ENCODE data around the gene TMUB1.

Gene TMUB1

GRCh38 chr7:151101621-151102396 is 18.5 kb upstream of the TMUB1 start:
- Histone ChIP-seq H4K20me1 (peaks cover 76 to 100% (median 90%) of the 10 kb centered on the region in 11 experiments), H3K36me3 (peaks cover 0 to 83% (median 4%) of the 10 kb centered on the region in 11 experiments; a peak in 10 of 22 replicates), H3K9ac (peak overlapping the region in 4 of 11 experiments; percentile 13 to 47 (median 26); a peak in 7 of 22 replicates), H3K4me2 (peak overlapping the region in 2 of 11 experiments; percentile 5 to 29; a peak in 1 of 22 replicates), H3K27me3 (no peaks in the 10 kb centered on the region), H3K4me1 (peaks cover 27 to 64% (median 47%) of the 10 kb centered on the region in 10 experiments), H3K27ac (peak overlapping the region in 1 of 11 experiments; percentile 10; a peak in 2 of 22 replicates), H3K4me3 (no peak overlapping the region), H3K9me3 (replicated peaks in 1 of 11) (no peaks in the 10 kb centered on the region)
- TF ChIP-seq Cebpa-rat (IDR thresholded peaks at IDR 0.05): no peak

DNA sequence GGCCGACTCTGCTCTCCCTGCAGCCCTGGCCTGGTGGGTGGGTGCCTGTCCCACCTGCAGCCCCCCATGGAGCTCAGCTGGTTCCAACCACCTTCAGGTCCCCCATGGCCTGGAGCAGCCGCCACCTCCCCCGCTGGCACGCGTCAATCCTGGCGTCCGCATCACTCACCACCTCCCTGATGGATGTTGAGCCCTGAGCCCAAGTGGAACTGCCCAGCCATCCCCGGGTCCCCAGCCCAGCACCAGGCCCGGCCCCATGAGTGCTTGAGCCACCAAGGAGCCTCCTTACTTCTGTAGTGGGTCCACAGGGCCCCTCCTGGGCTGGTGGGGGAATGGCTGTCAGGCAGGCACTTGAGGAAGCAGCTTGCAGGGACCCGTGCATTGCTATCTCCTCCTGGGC is 17.6 kb upstream of the TMUB1 start:
- Histone ChIP-seq H4K20me1 (peaks cover 75 to 100% (median 87%) of the 10 kb centered on the region in 11 experiments), H3K4me1 (peaks cover 30 to 69% (median 53%) of the 10 kb centered on the region in 10 experiments)

DNA sequence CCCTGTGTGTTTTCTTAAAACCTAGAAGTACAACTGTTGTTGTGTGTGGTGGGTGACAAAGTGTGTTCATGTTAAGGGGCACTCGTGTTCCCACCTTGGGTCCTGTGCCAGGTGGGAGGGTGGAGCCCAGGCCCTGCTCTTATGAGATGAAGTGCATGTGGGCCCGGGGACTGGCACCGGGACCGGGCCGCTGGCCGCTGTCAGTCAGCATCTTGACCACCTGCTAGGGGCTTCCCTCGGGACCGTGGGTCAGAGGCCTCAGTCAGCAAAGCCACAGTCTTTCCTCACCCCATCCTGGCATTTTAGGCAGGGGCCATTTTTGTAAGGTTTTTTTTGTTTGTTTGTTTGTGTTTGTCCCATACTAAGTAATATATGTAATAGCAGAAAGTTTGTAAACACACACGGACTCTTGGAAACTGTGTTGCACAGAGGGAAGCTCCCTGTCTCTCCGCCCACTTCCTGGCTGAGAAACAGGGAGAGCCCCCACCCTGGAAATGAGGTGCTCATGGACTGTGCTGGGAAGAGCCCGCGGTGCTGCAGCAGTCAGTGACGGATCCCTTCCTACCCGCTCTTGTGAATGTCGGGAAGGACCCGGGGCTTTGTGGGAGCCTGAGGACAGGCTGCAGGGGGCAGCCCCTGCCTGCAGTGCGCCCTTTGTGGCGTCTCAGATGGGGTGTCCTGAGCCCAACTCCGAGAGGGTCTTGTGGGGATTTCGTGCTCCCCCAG is 16.4 kb upstream of the TMUB1 start:
- no peak overlapping the region; a peak in 1 of 22 replicates for H3K27ac ChIP-seq
- TF ChIP-seq Cebpa-rat (IDR thresholded peaks at IDR 0.05): no peak
- H4K20me1 ChIP-seq: peaks cover 81 to 100% (median 91%) of the 10 kb centered on the region in 11 experiments
- H3K9me3 ChIP-seq (replicated peaks in 1 of 11): no peaks in the 10 kb centered on the region
- no peak overlapping the region for H3K4me3 ChIP-seq
- peak overlapping the region; percentile 18 to 62 (median 47); a peak in 15 of 22 replicates for H3K4me2 ChIP-seq
- peaks cover 0 to 72% (median 4%) of the 10 kb centered on the region in 11 experiments; a peak in 8 of 22 replicates for H3K36me3 ChIP-seq
- H3K9ac ChIP-seq: peak overlapping the region in 5 of 11 experiments; percentile 14 to 42 (median 37); a peak in 5 of 22 replicates
- H3K4me1 ChIP-seq: peaks cover 35 to 73% (median 60%) of the 10 kb centered on the region in 10 experiments
- H3K27me3 ChIP-seq: no peaks in the 10 kb centered on the region

More for the DNA sequence above, 17.6 kb upstream of the TMUB1 start:
- H3K27me3 ChIP-seq: no peaks in the 10 kb centered on the region
- no peaks in the 10 kb centered on the region for H3K9me3 ChIP-seq (replicated peaks in 1 of 11)
- H3K36me3 ChIP-seq: peaks cover 0 to 82% (median 5%) of the 10 kb centered on the region in 11 experiments; a peak in 8 of 22 replicates
- no peak overlapping the region for H3K27ac ChIP-seq
- TF ChIP-seq Cebpa-rat (IDR thresholded peaks at IDR 0.05): no peak
- peak overlapping the region in 3 of 11 experiments; percentile 19 to 47 (median 32); a peak in 4 of 22 replicates for H3K9ac ChIP-seq
- H3K4me2 ChIP-seq: peak overlapping the region in 2 of 11 experiments; percentile 5 to 29; a peak in 1 of 22 replicates
- no peak overlapping the region for H3K4me3 ChIP-seq

DNA sequence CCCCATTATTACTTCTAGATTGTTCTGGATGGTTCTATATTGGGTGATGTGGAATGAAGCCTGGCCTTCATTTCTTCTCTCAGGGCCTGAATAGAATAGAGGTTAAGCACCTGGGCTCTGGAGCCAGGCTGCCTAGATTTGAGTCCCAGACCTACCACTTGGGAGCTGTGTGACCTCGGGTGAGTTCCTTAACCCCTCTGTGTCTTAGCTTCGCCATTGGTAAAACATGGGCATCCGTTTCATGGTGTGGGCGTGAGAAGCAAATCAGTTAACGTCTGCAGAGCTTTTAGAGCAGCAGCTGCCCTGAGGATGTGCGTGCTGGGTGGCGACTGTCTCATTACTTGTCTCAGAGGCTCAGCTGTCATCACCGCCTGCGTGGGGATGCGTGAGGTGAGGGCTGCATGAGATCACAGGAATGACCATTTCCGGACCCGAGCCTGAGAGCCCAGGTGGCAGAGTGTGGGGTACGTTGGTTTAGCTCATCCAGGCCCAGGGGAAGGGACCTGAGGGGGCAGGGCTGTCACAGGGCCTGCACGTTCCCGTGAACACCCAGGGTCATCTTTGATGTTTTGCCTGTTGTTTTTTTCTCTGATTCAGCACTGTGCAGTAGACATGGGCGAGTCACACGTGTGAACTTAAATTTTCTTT is 12.7 kb upstream of the TMUB1 start:
- peak overlapping the region in 3 of 11 experiments; percentile 7 to 36 (median 13); a peak in 3 of 22 replicates for H3K9ac ChIP-seq
- peaks cover 0 to 71% (median 5%) of the 10 kb centered on the region in 11 experiments; a peak in 11 of 22 replicates for H3K36me3 ChIP-seq
- peaks cover 80 to 100% (median 91%) of the 10 kb centered on the region in 11 experiments for H4K20me1 ChIP-seq
- H3K4me2 ChIP-seq: peak overlapping the region in 6 of 11 experiments; percentile 2 to 98 (median 47); a peak in 8 of 22 replicates
- TF ChIP-seq Cebpa-rat (IDR thresholded peaks at IDR 0.05): no peak
- H3K27me3 ChIP-seq: no peaks in the 10 kb centered on the region
- H3K27ac ChIP-seq: no peak overlapping the region
- H3K4me3 ChIP-seq: no peak overlapping the region
- H3K9me3 ChIP-seq (replicated peaks in 1 of 11): no peaks in the 10 kb centered on the region
- H3K4me1 ChIP-seq: peaks cover 58 to 86% (median 77%) of the 10 kb centered on the region in 10 experiments

DNA sequence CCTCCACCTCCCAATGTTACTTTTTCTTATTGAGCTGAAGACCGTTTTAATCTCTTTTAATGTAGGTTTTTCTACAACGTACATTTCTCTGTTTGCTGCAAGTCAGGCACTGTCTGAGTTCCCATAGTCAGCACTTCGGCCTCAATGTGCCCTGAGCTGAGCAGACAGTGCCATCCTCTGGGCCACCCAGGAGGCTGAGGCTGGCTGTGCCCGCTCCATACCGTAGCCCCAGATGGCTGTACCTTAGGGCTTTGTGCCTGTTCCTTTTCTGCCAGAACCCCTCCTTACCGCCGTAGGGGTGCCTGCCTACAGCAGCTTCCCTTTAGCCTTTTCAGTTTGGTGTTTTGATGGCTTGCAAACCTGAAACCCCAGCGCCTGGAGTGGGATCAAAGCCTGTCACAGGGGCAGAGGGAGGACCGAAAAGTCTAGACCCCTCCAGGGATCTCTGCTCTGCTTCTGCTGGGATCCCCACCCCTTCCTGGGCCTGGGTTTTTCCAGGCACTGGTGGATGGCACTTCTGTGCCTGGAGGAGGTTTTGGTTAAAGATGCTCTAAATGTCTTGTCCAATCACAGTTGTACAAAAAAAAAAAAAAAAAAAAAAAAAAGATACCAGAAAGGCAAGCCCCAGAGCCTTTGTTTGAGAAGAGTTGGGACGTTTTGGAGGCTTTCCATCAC is 12.0 kb upstream of the TMUB1 start:
- no peak overlapping the region for H3K4me3 ChIP-seq
- H3K4me1 ChIP-seq: peaks cover 60 to 90% (median 76%) of the 10 kb centered on the region in 10 experiments
- peaks cover 78 to 100% (median 91%) of the 10 kb centered on the region in 11 experiments for H4K20me1 ChIP-seq
- H3K9ac ChIP-seq: peak overlapping the region in 6 of 11 experiments; percentile 7 to 43 (median 24); a peak in 7 of 22 replicates
- H3K27me3 ChIP-seq: no peaks in the 10 kb centered on the region
- peaks cover 0 to 64% (median 5%) of the 10 kb centered on the region in 11 experiments; a peak in 11 of 22 replicates for H3K36me3 ChIP-seq
- no peak overlapping the region; a peak in 1 of 22 replicates for H3K27ac ChIP-seq
- no peaks in the 10 kb centered on the region for H3K9me3 ChIP-seq (replicated peaks in 1 of 11)
- peak overlapping the region; percentile 2 to 98 (median 36); a peak in 19 of 22 replicates for H3K4me2 ChIP-seq
- no peak for TF ChIP-seq Cebpa-rat (IDR thresholded peaks at IDR 0.05)

DNA sequence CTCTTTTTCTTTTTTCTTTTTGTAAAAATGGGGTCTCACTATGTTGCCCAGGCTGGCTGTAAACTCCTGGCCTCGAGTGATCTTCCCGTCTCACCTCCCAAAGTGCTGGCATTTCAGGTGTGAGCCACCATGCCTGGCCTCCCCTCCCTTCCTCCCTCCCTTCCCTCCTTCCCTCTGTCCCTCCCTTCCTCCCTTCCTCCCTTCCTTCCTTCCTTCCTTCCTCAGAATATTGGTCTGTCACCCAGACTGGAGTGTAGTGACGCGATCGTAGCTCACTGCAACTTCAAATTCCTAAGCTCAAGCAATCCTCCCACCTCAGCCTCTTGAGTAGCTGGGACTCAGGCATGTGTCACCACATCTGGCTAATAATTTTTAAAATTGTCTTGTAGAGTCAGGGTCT is 11.4 kb upstream of the TMUB1 start:
- H3K4me2 ChIP-seq: peak overlapping the region; percentile 2 to 98 (median 36); a peak in 18 of 22 replicates
- no peaks in the 10 kb centered on the region for H3K9me3 ChIP-seq (replicated peaks in 1 of 11)
- H3K9ac ChIP-seq: peak overlapping the region in 5 of 11 experiments; percentile 7 to 43 (median 36); a peak in 4 of 22 replicates
- H4K20me1 ChIP-seq: peaks cover 78 to 100% (median 91%) of the 10 kb centered on the region in 11 experiments
- H3K4me3 ChIP-seq: no peak overlapping the region
- H3K36me3 ChIP-seq: peaks cover 0 to 59% (median 5%) of the 10 kb centered on the region in 11 experiments; a peak in 11 of 22 replicates
- no peak overlapping the region for H3K27ac ChIP-seq
- peaks cover 0 to 4% (median 0%) of the 10 kb centered on the region in 11 experiments; a peak in 1 of 22 replicates for H3K27me3 ChIP-seq
- TF ChIP-seq Cebpa-rat (IDR thresholded peaks at IDR 0.05): no peak
- peaks cover 63 to 91% (median 74%) of the 10 kb centered on the region in 10 experiments for H3K4me1 ChIP-seq

- Histone ChIP-seq H3K4me1 (peaks cover 67 to 93% (median 78%) of the 10 kb centered on the region in 10 experiments), H3K36me3 (peaks cover 0 to 54% (median 5%) of the 10 kb centered on the region in 11 experiments; a peak in 11 of 22 replicates), H3K27me3 (peaks cover 0 to 13% (median 2%) of the 10 kb centered on the region in 11 experiments; a peak in 9 of 22 replicates), H3K4me3 (no peak overlapping the region), H3K27ac (no peak overlapping the region), H3K9ac (peak overlapping the region in 4 of 11 experiments; percentile 11 to 57 (median 40); a peak in 5 of 22 replicates), H3K4me2 (peak overlapping the region in 8 of 11 experiments; percentile 1 to 98 (median 34); a peak in 10 of 22 replicates), H4K20me1 (peaks cover 81 to 100% (median 94%) of the 10 kb centered on the region in 11 experiments), H3K9me3 (replicated peaks in 1 of 11) (no peaks in the 10 kb centered on the region)
- TF ChIP-seq Cebpa-rat (IDR thresholded peaks at IDR 0.05): no peak
These were observed 10.5 kb upstream of the TMUB1 start for GRCh38 chr7:151093748-151094147.
